IPS-18c (cell line): ENCODE data around the gene ADA.

Source experiments
- H3K4me3 ChIP-seq: 2 replicates; pipeline ENCODE4 v1.7.0; 2013; ENCODE audit warnings: low read depth, mild to moderate bottlenecking, low read length, moderate library complexity; ENCODE audit not compliant: insufficient read depth
- H3K9me3 ChIP-seq: one replicate; pipeline ENCODE4 v1.6.1; 2013; ENCODE audit warnings: mild to moderate bottlenecking, low read length, moderate library complexity; ENCODE audit not compliant: control insufficient read depth, insufficient read depth

Gene ADA

GRCh38 chr20:44650771-44651433 is 597 bp downstream of the ADA start:
- no peaks in the 10 kb centered on the region for H3K9me3 ChIP-seq

GRCh38 chr20:44649976-44650375 is 1.5 kb downstream of the ADA start:
- no peak overlapping the region for H3K4me3 ChIP-seq
- no peaks in the 10 kb centered on the region for H3K9me3 ChIP-seq

More at GRCh38 chr20:44650771-44651433, 597 bp downstream of the ADA start:
- peak overlapping the region; percentile 81 for H3K4me3 ChIP-seq

DNA sequence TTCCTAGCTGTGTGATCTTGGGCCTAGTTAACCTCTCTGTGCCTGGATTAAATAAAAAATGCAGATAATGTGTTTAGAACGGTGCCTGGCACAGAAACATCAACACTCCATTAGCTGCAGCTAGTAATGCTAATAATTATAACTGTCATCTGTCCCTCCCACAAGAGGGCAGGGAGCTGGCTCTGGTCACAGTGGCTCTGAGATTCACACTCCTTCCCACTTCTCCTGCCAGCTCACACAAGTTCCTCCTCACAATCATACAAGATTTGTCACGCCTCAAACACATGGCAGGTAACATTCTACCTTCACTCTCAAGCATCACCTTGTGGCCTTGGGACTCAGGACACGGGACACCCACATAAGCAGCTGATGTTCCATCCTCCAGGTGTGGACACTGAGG is 2.4 kb downstream of the ADA start:
- H3K9me3 ChIP-seq = no peaks in the 10 kb centered on the region
- H3K4me3 ChIP-seq = no peak overlapping the region

GRCh38 chr20:44648579-44648978 is 2.9 kb downstream of the ADA start:
- Histone ChIP-seq H3K9me3 (no peaks in the 10 kb centered on the region), H3K4me3 (no peak overlapping the region)

GRCh38 chr20:44648068-44648467 is 3.4 kb downstream of the ADA start:
- no peaks in the 10 kb centered on the region for H3K9me3 ChIP-seq
- H3K4me3 ChIP-seq = no peak overlapping the region

DNA sequence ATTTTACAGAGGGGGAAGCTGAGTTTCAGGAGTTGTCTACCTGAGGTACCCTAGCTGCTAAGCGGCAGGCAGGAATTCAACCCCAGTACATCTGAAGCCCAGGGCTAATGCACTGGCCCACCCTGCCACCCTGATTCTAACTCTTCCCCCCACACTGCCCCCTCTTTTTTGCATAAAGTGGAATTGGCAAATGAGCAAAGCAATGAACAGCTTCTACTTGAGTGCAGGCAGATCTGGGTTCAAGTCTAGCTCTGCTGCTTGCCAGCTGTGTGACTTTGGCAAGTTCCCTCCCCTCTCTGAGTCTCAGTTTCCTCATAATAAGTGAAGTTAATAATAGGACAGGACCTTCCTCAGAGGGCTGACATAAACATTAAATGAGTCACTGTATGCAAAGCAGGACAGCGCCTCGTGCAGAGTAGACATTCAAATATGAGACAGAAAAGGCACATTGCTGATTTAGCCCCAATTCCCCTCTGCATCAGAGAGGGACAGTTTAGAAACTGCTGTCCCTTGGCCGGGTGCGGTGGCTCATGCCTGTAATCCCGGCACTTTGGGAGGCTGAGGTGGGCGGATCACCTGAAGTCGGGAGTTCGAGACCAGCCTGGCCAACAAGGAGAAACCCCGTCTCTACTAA is 4.7 kb downstream of the ADA start:
- Histone ChIP-seq H3K9me3 (no peaks in the 10 kb centered on the region), H3K4me3 (no peak overlapping the region)

DNA sequence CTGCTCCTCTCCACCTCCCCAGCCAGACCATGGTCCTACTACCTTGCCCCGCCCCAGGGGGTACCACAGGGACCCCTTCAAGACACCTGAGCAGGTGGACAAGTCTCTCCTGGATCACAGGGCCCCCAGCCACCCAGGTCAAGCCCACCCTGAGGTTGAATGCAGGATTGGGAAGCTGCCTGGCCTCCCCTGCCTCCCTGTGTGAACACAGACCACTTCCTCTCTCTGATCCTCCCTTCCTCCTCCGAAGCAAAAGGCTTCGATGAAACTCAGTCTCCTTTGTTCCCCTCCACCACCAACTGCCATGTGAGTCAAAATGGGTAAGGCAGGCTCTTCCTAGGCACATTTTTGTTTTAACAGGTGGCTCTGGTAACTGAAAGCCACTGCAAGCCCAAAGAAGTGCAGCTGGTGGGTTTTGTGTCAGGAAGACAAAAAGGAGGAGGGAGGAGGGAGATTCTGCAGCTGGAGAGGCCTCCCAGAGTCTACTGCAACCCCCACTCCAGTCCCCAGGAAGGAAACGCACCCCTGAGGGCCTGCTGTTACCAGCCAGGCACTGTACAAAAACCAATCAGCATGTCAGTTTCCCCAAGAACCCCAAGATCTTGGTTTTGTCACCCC is 5.4 kb downstream of the ADA start:
- H3K9me3 ChIP-seq = no peaks in the 10 kb centered on the region
- no peak overlapping the region for H3K4me3 ChIP-seq

GRCh38 chr20:44644667-44645131 is 6.8 kb downstream of the ADA start:
- Histone ChIP-seq H3K4me3 (no peak overlapping the region), H3K9me3 (peaks cover 4% of the 10 kb centered on the region)

GRCh38 chr20:44644230-44644617 is 7.3 kb downstream of the ADA start:
- peaks cover 4% of the 10 kb centered on the region for H3K9me3 ChIP-seq
- H3K4me3 ChIP-seq = no peak overlapping the region

DNA sequence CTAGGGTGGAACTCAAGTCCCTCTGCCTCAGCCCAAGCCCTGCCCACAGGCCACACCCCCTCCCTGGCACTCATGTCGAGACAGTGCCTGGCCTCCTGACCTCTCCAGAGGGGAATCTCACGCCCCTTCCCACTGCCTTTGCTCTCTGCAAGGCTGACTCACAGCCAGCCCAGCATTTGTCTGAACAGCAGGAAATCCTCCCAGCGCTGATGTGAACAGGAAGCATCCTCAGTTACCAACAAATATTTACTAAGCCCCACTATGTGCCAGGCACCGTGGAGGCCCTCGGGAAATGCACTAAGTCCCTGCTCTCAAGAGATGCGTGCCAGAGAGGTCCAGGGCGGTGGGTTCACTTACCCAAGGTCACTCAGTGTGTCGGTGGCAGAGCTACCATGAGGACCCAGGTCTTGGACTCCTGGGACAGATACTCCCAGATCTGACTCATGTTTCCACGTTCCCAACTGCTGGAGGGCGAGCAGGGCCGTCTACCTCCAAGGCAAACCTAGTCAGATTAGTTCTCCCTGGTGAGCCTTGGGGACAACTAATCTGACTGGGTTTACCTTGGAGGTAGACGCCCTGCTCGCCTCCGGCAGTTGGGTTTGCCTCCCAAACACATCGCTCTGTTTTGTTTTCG is 7.8 kb downstream of the ADA start:
- peaks cover 4% of the 10 kb centered on the region for H3K9me3 ChIP-seq
- no peak overlapping the region for H3K4me3 ChIP-seq

DNA sequence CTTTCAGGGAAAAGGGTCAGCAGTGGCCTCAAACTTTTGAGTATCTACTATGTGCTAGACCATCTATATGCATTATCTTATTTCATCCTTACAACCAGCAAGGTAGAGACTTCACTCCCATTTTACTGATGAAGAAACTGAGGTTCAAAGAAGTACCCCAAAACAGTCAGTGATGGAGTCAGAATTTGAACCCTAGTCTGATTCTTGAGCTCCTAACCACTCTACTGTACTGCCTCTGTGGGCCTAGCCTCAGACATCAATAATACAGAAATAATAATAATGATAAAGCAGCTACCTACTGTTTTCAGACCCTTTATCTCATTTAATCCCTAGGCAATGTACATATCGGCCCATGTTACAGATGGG is 8.4 kb downstream of the ADA start:
- H3K4me3 ChIP-seq = no peak overlapping the region
- peaks cover 4% of the 10 kb centered on the region for H3K9me3 ChIP-seq

DNA sequence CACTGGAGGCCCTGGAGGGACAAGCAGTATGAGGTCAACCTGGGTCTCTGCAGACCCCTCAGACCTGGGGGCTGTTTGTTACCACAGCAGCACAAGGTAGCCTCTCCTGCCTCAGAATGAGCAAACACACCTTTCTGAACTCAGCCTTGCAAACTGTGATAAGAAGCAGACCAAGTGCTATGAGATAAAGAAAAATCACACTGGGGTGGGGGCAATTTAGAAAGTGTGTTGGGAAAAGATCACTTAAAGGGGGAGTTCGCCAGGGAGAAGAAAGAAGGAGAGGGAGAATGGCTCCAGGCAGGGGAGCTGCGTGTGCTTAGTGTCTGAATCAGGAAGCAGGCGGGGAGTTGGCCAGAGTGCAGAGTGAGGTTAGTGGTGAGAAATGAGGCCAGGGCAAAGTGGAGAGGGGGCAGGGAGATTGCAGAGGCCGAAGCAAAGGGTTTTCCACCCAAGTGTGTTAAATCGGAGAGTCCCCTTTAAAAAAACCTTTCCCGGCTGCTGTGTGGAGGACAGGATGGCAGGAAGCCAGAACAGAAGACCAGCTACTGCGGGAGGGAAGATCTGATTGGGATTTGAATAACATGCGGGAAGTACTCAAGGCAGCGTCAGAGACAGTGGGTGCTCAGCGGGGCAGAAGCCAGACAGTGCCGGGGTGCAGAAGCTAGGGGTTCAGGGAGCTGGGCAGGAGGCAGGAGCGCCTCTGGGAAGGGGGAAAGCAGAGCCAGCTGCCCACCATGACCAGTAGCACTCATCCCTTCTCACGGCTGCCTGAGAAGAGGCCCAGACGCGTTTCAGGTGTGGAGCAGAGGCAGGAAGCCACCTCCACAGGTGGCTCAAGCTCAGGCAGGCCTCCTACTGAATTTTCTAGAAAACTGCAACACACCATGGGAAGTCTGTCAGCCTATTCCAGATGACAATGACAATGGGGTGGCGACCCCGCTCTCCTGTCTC is 9.0 kb downstream of the ADA start:
- H3K4me3 ChIP-seq = no peak overlapping the region
- peaks cover 4% of the 10 kb centered on the region for H3K9me3 ChIP-seq

DNA sequence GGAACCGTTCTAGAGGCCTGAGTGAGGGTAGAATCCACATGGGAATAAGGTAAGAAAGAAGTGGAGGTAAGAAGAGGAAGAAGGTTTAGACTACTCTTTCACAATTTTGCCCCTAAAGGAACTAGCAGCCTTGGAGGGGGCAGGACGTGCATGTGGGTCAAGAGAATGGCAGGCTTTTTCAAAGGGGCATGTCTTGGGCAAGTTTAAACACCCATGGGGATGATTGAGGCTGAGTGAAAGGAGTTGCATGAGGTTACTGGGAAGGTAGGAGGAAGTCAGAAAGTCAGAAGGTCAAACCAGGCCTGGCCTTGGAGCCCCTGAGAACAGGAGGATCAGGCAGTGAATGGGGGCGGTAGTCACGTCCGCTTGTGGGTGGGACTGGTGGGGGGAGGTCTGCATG is 10.2 kb downstream of the ADA start:
- Histone ChIP-seq H3K9me3 (peaks cover 4% of the 10 kb centered on the region), H3K4me3 (no peak overlapping the region)

DNA sequence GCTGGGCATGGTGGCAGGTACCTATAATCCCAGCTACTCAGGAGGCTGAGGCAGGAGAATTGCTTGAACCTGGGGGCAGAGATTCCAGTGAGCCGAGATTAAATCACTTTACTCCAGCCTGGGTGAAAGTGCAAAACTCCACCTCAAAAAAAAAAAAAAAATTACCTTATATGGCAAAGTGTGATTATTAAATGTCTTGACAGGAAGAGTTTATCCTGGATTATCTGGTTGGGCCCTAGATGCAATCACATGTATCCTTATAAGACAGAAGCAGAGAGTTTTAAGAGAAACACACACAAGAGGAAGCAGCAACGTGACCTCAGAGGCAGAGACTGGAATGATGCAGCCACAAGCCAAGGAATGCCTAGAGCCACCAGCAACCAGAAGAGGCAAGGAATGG is 11.0 kb downstream of the ADA start:
- peaks cover 4% of the 10 kb centered on the region for H3K9me3 ChIP-seq
- H3K4me3 ChIP-seq = no peak overlapping the region

- H3K4me3 ChIP-seq = no peak overlapping the region
- H3K9me3 ChIP-seq = peaks cover 4% of the 10 kb centered on the region
Measured at GRCh38 chr20:44637522-44638372, 13.8 kb downstream of the ADA start.

DNA sequence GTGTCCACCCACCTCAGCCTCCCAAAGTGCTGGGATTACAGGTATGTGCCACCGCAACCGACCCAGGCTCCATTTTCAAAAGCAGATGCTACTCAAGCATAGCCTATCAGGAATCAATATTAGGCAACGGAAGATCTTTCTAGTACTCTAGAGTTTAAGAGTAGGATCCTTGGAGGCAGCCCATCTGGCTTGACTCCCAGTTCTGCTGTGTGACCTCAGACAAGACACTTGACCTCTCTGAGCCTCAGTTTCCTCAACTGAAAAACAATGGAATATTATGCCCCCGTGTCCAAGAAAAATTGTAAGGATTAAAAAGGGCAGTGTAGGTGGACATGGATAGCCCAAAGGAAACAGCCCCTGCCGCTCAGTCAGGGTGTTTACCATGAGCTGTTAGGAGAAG is 14.5 kb downstream of the ADA start:
- peaks cover 4% of the 10 kb centered on the region for H3K9me3 ChIP-seq
- no peak overlapping the region for H3K4me3 ChIP-seq
